Anterior cingulate cortex (tissue), 58 donors: ENCODE results near the gene IP6K2.
A peak's percentile ranks its signal among the peaks of the same experiment; 100 is the strongest.

Experiments used
- DNase-seq, 58 donors: peaks; one replicate each; lab custom pipeline; 2025; lab: John Stamatoyannopoulos, UW

Gene IP6K2

DNA sequence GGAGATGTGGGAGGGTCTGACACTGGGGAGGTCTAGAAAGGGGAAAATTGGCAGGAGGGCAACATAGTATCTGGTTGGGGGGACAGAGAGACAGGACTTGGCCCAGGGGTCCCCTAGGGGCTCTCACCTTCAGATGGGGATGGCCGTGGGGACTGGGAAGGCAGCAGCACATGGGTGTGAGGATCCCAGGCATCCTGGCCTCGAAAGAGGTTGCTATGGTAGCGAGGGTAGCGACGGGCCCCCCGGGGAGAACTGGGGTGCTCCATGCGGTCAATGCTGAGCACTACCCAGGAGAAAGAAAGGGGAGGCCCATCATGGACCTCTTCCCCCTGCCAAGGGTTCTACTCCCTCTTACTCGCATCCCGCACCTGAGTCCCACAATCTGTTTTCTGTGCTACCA is 69.3 kb downstream of the IP6K2 start:
- DNase-seq: no peak

DNA sequence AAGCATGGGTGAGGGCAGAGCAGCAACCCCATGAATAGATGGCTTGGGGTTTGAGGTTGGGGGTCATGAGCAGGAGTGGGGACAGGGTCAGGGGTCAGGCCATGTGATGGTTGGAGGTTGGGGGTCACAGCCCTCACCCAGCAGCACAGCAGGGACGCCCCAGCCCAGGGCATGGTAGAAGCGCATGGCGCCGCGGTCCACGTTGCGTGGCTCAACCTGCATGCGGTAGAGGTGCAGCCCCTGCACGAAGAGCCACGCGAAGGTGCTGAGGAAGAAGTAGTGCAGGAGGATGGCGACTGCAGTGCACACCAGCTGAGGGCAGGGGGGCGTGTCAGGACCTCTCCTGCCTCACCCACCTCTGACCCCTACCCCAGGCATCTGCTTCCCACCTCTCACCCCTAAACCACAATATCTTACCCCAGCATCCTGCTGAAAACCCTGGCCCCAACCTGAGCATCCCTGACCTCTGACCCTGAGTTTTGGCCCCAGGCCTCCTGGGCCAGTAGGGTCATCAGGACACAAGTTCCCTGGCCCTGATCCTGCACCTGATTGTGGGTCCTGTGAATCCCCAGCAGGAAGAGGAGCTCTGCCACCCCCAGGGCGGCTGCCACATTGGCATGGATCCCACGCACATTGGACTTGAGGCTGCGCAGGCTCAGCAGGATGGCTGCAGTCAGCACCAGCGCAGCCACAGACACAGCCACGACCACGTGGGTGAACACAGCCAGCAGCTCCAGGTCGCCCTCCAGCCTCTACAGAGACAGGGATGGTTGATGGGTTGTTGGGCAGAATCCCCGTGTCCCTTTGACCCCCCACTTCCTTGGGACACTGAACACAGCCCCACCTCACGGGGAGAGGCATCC is 71.9 kb downstream of the IP6K2 start:
- DNase-seq: peak in 10 of 58 donors; percentile 1 to 28 (median 16)

DNA sequence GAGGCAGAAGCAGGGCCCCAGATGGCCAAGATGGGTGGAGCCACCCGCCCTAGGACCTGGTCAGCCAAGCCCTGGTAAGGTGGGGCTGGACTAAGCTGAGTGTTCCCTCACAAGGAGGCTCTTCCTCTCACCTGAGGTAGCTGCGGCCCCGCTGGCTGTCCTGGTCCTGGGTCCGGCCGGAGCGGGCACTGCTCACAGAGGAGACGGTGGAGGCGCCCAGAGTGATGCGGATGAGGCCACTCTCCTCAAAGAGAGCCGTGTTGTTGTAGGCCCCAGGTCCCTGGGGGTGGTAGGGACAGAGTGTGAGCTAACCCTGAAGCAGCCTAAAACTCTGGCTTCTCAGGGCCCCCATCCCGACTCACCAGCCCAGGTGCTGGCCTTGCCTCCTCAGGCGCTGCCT is 74.4 kb downstream of the IP6K2 start:
- DNase-seq: no peak

DNA sequence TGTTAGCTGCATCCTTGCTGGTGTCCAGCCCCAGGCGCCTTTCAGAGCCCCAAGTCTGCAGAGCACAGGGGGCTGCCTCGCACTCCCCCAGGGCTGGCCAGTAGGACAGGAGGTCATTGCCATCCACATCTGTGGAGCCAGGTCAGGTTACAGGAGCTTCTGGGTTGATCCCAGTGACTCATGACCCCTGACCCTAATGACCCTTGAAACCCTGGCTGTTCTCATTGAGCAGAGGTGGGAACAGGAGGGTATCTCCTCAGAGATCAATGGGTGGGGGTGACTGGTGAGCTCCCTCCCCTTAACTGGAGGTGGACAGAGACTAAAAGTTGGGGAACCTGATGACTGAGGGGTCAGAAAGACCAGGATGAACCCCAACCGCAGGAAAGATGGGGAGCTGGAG is 75.6 kb downstream of the IP6K2 start:
- no peak for DNase-seq

DNA sequence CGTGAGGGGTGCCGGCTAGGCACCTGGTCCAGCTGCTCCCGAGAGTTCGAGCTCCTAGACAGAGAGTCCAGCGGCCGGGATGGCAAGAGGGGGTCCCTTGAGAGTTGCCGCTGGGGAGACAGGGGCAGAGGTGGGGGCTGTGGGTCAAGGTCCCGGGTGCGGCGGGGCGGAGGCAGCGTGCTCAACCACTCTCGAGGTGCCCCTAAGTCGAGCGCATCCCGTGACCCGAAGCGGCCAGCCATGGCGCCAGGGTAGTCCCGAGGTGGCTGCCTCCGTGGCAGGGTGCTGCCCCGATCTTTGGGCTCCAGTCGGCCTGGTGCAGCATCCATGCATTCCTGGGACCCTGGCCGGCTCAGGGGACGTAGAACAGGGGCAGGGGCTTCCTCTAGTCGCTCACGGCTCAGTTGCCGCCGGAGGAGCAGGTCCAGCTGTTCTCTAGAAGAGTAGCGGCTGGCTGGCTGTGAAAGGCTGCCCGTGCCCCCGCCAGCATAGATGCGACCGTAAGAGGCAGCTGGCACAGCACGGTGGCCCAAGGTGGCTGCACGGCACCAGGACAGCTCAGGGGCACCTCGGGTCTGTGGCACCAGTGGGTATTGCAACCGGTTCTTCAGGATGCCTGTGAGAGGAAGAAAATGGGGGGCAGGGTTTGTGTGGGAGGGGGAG is 76.9 kb downstream of the IP6K2 start:
- no peak for DNase-seq
